Measurements from ENCODE around the gene ARL5C. TPM values are rescaled to one million over a fixed set of nuclear protein-coding genes. Genes with fewer than 3 reads are reported as not detected.

The ARL5C gene
- total RNA-seq, 4 donors from 2014 or later: not detected

GRCh38 chr17:39209317-39210092, 43.5 kb upstream of the ARL5C start:
- Histone ChIP-seq H3K27me3 (no peaks in the 10 kb centered on the region), H3K9me3 (no peaks in the 10 kb centered on the region), H3K4me1 (peaks cover 29 to 52% of the 10 kb centered on the region in 2 donors), H3K27ac (peak overlapping the region in 2 of 3 donors; percentile 5 to 58), H3K4me3 (replicated peaks in 1 of 3) (peak overlapping the region in 1 of 3 donors; percentile 31), H3K36me3 (peaks cover 7 to 8% of the 10 kb centered on the region in 2 donors)
- peak; percentile 83 to 85 for DNase-seq
- peak in 1 of 2 donors; percentile 43 for TF ChIP-seq POLR2A (IDR thresholded peaks at IDR 0.05)
- no peak for TF ChIP-seq CTCF (IDR thresholded peaks at IDR 0.05)
- WGBS, 2 donors: 4 to 25% methylated on average over 2 to 29 of the region's 39 CpGs
- intact Hi-C loops (cut with DNase I): loop anchor here (5.0 kb wide), 1 partner anchor 33 kb away; no protein-coding TSS in a partner anchor

GRCh38 chr17:39208893-39209292, 42.9 kb upstream of the ARL5C start:
- peak; percentile 86 to 87 for DNase-seq
- Histone ChIP-seq H3K27me3 (no peaks in the 10 kb centered on the region), H3K27ac (peak overlapping the region in 2 of 3 donors; percentile 12 to 58), H3K4me3 (replicated peaks in 1 of 3) (no peak overlapping the region), H3K4me1 (peaks cover 29 to 52% of the 10 kb centered on the region in 2 donors), H3K9me3 (no peaks in the 10 kb centered on the region), H3K36me3 (peaks cover 14% of the 10 kb centered on the region in 2 donors)
- TF ChIP-seq POLR2A (IDR thresholded peaks at IDR 0.05) (no peak), CTCF (IDR thresholded peaks at IDR 0.05) (no peak)
- intact Hi-C loops (cut with DNase I): loop anchor here (5.0 kb wide), 1 partner anchor 33 kb away; no protein-coding TSS in a partner anchor
- 32 to 41% methylated on average over 7 to 8 of the region's 8 CpGs for WGBS, 2 donors

GRCh38 chr17:39208136-39208535, 42.2 kb upstream of the ARL5C start:
- Histone ChIP-seq H3K9me3 (no peaks in the 10 kb centered on the region), H3K4me1 (peaks cover 29 to 49% of the 10 kb centered on the region in 2 donors), H3K36me3 (peaks cover 21% of the 10 kb centered on the region in 2 donors), H3K27me3 (no peaks in the 10 kb centered on the region), H3K4me3 (replicated peaks in 1 of 3) (no peak overlapping the region), H3K27ac (peak overlapping the region in 1 of 3 donors; percentile 58)
- DNase-seq: peak; percentile 36 to 41
- intact Hi-C loops (cut with DNase I): loop anchor here (5.0 kb wide), 1 partner anchor 34 kb away; no protein-coding TSS in a partner anchor
- 42 to 48% methylated on average over 5 to 6 of the region's 7 CpGs for WGBS, 2 donors
- TF ChIP-seq CTCF (IDR thresholded peaks at IDR 0.05) (no peak), POLR2A (IDR thresholded peaks at IDR 0.05) (no peak)

GRCh38 chr17:39205112-39205526, 39.2 kb upstream of the ARL5C start:
- intact Hi-C loops (cut with DNase I): loop anchor here (5.0 kb wide), 1 partner anchor 37 kb away; no protein-coding TSS in a partner anchor
- DNase-seq: no peak
- no peaks in the 10 kb centered on the region for H3K27me3 ChIP-seq
- H3K9me3 ChIP-seq: no peaks in the 10 kb centered on the region
- peaks cover 28 to 46% of the 10 kb centered on the region in 2 donors for H3K4me1 ChIP-seq
- peaks cover 38 to 41% of the 10 kb centered on the region in 2 donors for H3K36me3 ChIP-seq
- no peak for TF ChIP-seq CTCF (IDR thresholded peaks at IDR 0.05)
- no peak for TF ChIP-seq POLR2A (IDR thresholded peaks at IDR 0.05)
- no peak overlapping the region for H3K27ac ChIP-seq
- no peak overlapping the region for H3K4me3 ChIP-seq (replicated peaks in 1 of 3)
- 87 to 89% methylated on average over 3 of the region's 3 CpGs for WGBS, 2 donors

GRCh38 chr17:39204245-39204644, 38.3 kb upstream of the ARL5C start:
- Histone ChIP-seq H3K36me3 (peaks cover 38 to 41% of the 10 kb centered on the region in 2 donors), H3K27me3 (no peaks in the 10 kb centered on the region), H3K9me3 (no peaks in the 10 kb centered on the region), H3K4me3 (replicated peaks in 1 of 3) (no peak overlapping the region), H3K27ac (no peak overlapping the region), H3K4me1 (peaks cover 24 to 41% of the 10 kb centered on the region in 2 donors)
- intact Hi-C loops (cut with DNase I): no loop called here
- TF ChIP-seq CTCF (IDR thresholded peaks at IDR 0.05) (no peak), POLR2A (IDR thresholded peaks at IDR 0.05) (no peak)
- no peak for DNase-seq
- WGBS, 2 donors: 88 to 93% methylated on average over 8 of the region's 8 CpGs

All from thyroid gland (tissue), 4 donors.